ENCODE data around the gene MRPL49.
A peak's percentile ranks its signal among the peaks of the same experiment; 100 is the strongest.
"Not testable (repeated sequence)": the region's sequence is repeated elsewhere in the genome, so short reads cannot be mapped to it uniquely, and the experiment has no call there.

Gene MRPL49

GRCh38 chr11:65118891-65119669 is 3.0 kb upstream of the MRPL49 start:
- DNase-seq, result not testable (repeated sequence)

- no peak for DNase-seq
These were observed 2.5 kb upstream of the MRPL49 start for GRCh38 chr11:65119670-65119995.

DNA sequence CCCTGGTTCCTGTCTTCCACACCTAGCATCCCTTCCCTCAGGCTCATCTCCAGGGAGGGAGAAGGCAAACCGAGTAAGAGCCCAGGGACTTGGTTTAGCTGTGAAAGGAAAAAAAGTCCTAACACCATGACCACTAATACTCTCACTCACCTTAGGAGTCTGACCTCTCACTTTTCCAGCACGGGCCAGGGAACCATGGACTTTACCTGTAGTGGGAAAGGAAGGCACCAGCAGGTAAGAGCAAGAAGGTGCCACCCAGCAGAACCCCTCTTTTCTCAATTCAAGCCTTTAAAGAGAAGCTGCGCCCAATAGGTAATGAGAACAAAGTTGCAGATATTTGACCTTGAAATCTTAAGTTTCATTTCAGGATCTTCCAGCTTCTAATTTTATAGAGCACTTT is 1.3 kb upstream of the MRPL49 start:
- DNase-seq, result no peak

GRCh38 chr11:65121447-65121864 is 665 bp upstream of the MRPL49 start:
- DNase-seq, result peak in 1 of 2 experiments; percentile 6

GRCh38 chr11:65124480-65125196 is 2.5 kb downstream of the MRPL49 start:
- DNase-seq, result no peak

- no peak for DNase-seq
These were observed 3.3 kb downstream of the MRPL49 start for GRCh38 chr11:65125197-65126056.

DNA sequence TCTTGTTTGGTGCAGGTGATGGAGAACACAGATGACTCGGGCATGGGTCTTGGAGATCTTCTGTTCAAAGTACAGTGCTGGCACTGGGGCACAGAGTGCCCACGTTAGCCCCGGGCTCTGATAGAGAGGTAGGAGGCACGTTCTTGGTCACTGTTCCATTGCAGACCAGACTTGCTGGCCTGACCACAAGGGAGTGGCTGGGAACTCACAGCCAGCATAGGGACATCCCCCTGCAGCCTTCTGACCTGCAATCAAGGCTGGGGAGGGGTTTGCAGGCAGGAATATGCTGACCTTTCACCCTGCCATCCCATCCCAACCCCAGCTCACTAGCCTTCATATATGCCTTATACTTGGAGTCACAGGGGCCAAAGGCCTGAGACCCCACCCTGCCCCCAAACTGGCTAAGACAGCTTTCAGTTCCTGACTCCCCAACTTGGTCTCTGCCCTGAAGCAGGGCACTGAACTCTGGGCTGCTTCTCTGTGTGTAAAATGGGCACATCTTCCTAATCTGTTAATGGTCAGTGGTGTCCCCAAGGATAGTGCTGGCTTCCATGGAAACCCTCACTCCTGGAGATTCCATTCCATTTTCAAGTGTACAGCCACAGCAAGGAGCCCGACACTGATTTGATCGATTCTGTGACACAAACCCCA is 4.6 kb downstream of the MRPL49 start:
- no peak for DNase-seq

DNA sequence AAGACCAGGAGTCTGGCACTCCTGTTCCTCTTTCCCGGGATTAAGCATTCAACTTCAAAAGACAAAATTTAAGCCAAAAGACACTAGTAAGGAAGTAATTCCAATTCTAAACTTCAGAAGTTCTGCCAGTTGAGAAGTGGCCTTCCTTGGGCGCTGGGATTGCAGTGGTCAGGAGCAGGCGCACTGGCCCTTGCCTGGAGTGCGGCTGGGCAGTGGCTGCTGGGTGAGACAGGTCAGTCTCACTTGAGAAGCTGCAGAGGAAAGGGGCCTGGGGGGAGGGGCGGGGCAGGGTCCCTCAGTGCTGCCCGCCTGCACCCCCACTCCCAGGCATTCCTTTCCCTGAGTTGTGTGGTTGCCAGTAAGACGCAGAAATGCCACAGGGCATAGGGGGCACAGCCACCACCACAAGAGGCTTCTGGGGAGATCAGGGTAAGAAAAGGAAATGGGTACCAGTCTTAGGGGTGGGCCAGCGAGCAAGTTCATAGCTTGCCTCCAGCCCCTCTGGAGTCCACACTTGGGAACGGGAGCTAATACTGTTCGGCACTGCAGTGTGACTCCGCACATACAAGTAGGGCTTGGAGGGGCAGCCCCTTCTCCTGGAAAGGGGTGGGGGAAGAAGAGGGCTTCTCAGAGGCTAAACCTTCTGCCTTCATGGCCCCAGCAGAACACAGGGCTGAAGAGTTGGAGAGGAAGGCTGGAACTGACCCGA is 5.5 kb downstream of the MRPL49 start:
- no peak for DNase-seq

DNA sequence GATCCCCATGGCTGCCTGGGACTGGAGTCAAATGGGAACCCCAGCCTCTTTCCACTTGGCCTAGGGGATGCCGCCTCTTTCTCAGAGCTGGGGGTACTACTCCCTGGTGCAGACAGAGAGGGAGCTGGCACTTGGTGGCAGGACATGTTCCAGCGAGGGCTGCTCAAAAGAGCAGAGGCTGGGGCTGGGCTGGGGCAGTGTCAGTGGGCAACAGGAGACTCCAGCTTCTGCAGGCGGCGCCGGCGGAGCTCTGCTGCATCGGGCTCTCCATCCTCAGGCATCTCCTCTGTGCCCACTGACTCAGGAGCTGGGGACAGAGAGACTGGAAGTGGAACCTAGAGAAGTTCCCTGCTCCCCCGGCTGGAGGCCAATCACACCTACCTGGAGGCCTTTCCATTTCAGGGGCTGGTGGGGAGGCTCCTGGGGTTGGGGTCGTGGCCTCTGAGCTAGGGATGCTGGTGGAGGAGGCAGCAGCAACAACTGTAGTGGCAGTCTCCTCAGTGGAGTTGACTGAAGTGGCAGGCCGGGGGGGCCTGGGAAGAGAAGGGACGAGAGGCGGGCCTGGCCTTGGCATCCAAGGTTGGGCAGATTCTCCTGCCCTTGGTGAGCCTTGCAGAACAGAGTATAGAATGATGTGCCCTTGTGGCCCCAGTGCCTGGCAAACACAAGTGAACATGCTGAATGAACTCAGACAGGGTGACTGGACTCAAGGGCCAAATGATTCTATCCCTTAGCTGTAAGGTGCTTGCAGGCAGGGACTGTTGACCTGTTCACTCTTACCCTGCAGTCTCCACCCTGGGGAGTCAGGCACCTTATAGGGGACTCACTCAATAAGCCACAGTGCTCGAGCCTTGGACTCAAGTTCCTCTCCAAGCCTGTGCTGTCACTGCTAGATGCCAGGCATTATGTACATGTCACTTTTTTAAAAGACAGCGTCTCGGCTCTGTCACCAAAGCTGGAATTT is 6.3 kb downstream of the MRPL49 start:
- no peak for DNase-seq

GRCh38 chr11:65129649-65130441 is 7.7 kb downstream of the MRPL49 start:
- DNase-seq, result no peak

- no peak for DNase-seq
These were observed 8.7 kb downstream of the MRPL49 start for GRCh38 chr11:65130631-65131416.

- DNase-seq, result no peak
These were observed 9.3 kb downstream of the MRPL49 start for GRCh38 chr11:65131417-65131776.

DNA sequence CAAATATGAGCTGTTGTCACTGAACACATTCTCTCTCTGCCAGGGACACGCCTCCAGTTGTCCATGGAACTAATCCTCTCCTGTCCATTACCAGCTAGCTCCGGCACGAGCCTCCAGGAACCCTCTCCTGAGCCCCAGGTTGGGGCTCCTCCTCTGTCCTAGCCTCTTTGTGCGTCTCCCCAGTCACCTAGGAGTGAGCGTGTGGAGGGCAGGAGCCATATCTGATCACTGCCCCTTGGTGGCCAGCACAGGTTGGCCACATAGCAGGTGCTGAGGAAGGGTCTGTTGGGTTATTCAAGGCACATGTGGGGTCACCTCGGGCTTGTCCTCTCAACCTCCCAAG is 9.7 kb downstream of the MRPL49 start:
- DNase-seq, result no peak

DNA sequence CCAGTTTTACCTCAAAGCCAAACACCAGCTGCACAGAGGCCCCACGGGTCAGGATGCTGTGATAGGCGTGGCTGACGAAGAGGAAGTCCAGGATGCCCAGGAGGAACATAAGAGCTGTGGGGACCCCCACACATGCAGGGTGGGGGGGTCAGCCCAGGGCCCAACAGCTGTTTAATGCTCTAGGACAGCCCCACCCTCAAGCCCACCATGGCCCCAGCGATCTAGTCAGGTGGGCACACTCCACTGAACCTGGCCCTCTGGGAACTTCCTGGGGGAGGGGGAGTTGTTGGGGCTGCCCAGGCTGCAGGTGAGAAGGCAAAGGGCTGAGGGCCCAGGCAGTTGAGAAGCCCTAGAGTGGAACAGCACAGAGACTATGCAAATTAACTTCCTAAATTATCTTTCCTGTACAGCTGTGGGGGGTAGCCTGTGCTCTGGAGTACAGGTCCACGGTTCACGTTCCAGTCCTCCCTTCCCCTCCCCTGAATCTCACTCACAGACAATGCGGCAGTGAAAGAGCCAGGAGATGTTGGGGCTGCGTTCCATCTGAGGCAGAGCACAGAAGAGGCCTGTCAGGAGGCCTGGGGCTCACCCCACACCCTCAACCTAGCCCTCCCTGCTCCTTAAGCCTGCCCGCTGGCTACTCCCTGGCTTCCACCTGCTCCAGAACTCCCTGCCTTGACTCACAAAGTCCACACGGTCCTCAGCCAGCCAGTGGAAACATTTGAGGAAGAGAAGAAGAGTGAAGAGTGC is 10.3 kb downstream of the MRPL49 start:
- no peak for DNase-seq

- peak; percentile 8 to 10 for DNase-seq
These were observed 11.0 kb downstream of the MRPL49 start for GRCh38 chr11:65132988-65133700.

GRCh38 chr11:65133724-65134123 is 11.6 kb downstream of the MRPL49 start:
- DNase-seq, result no peak

DNA sequence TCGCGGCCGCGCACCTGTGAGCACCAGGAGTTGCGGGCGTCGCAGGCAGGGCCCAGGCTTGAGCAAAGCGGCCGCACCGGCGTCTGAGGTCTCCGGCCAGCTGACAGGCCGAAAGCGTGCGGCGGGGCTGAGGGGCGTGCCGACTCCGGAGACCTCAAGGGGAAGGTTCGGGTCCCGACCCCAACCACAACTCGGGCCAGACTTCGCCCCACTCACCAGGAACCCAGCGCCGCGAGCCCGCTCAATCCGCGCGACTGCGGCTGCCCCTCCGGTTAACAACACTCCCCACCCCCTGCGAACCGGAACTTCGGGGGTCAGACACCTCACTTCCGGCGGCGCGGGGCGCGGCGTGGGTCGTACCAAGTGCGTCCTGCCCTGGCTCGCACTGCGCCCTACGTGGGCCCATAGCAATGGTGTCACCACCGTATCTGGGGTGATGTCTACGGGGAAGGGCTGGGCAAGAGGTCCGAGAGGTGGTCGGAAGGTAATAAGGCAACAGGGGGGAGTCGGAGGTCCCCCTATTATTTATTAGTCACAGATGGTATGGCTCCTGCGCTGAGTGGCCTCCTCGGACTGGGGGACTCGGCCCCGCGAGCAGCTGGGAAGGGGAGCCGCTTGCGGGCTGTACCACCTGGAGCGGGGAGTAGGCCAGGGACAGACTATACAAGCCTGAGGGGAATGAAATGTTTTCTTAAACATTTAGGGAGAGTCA is 12.3 kb downstream of the MRPL49 start, which contains the start of gene SYVN1:
TSS of gene SYVN1 (minus strand) at position 280 of the 712 bp plus-strand sequence. CDS start 918 bp downstream, outside the sequence.
- peak; percentile 80 to 85 for DNase-seq

All from AML-193 (cell line).